Spleen (tissue), 7 donors: ENCODE results near the gene LSS.
A peak's percentile ranks its signal among the peaks of the same experiment; 100 is the strongest.

Experiments
- POLR2A ChIP-seq, 3 donors: fragments of 450-650 bp; IDR thresholded peaks; one replicate each; pipeline ENCODE4 v1.5.1; 2017; ENCODE audit warnings: antibody characterized with exemption in 3 of 3, mild to moderate bottlenecking in 1 of 3
- POLR2AphosphoS5 ChIP-seq, 3 donors: sonication (generic); formaldehyde crosslinking; IDR thresholded peaks; one replicate each; pipeline ENCODE4 v1.5.1; 2017; ENCODE audit warnings: antibody characterized with exemption in 3 of 3
- TF ChIP-seq, protein P1 (sequence below), 11 experiments: fragments of 200-600 bp in 7 of 11; fragments of 450-650 bp in 4 of 11; sonication (generic) in 4 of 11; IDR thresholded peaks in 8 of 11; conservative IDR thresholded peaks in 3 of 11; 1 replicate in 7 of 11; 2 replicates in 4 of 11; pipeline versions ENCODE4 v1.4.0 to v1.8.0; 2016 to 2021; ENCODE audit warnings: antibody characterized with exemption in 11 of 11, inconsistent platforms in 4 of 11, mild to moderate bottlenecking in 1 of 11
- donor health status: DM: no; HTN: no; CAD: no; lungs with moderate emphysema.
- donor health status: DM: no; HTN: no; CAD: no.
- donor health status: DM: no; HTN: no; CAD: no.

DNA sequence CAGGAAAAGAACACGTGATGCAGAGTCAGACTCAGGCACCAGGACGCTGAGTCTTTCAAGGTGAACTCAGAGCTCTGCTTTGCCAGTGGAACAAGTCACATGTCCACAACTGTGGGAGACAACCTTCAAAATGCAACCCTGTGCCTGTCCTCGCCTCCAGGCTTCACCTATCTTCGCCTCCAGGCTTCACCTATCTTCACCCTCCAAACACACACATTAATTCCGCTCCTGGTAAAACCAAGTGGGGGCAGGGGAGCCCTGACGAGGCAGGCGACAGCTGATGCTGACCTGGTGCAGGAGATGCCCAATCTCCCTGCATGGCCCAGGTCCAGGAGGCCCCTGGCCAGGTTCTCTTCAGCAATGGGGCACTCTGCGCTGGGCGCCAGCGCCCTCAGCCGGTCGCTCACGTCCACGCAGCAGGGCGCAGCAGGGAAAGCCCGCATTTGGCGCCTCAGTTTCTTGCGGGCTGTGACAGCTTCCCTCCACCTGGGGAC is 28.0 kb upstream of the LSS start:
- TF ChIP-seq, protein P1, sequence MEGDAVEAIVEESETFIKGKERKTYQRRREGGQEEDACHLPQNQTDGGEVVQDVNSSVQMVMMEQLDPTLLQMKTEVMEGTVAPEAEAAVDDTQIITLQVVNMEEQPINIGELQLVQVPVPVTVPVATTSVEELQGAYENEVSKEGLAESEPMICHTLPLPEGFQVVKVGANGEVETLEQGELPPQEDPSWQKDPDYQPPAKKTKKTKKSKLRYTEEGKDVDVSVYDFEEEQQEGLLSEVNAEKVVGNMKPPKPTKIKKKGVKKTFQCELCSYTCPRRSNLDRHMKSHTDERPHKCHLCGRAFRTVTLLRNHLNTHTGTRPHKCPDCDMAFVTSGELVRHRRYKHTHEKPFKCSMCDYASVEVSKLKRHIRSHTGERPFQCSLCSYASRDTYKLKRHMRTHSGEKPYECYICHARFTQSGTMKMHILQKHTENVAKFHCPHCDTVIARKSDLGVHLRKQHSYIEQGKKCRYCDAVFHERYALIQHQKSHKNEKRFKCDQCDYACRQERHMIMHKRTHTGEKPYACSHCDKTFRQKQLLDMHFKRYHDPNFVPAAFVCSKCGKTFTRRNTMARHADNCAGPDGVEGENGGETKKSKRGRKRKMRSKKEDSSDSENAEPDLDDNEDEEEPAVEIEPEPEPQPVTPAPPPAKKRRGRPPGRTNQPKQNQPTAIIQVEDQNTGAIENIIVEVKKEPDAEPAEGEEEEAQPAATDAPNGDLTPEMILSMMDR (IDR thresholded peaks at IDR 0.05 in 8 of 11, conservative IDR thresholded peaks at IDR 0.05 in 3 of 11), result no peak
- TF ChIP-seq POLR2A (IDR thresholded peaks at IDR 0.05), result no peak
- TF ChIP-seq POLR2AphosphoS5 (IDR thresholded peaks at IDR 0.05), result peak in 1 of 3 donors; percentile 14
